NCI-H510A treated with DMSO at 0.1 percent for 48 hours (cell line): ENCODE measurements around the gene PFKP.

Experiments
- DNase-seq: peaks from one replicate; lab custom pipeline; 2025; lab: John Stamatoyannopoulos, UW

PFKP gene

DNA sequence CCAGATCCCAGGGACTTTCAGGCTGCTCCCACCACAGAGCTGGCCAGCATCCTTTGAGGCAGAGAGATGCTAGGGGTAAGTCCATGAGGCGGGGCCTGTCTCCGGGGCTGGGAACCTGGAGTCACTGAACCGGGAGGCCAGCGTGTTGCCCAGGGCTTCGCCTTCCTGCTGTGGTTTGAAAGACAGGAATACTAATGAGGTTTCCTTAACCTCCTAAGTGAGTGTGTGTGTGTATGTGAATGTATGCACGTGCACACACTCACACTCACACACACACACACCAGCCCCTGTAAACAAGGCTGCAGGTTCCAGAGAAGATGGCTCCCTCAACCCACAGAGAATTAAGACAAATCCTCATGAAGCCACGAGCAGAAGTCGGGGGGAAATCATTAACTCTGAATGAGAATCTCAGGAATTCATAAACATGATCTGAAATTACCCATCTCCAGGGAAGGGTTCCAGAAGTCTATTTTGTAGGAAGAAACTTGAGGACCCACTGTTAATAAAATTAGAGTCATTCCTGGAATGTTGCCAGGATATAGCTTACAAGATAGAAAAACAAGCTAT lies 20.3 kb upstream of the PFKP start:
- no peak for DNase-seq

DNA sequence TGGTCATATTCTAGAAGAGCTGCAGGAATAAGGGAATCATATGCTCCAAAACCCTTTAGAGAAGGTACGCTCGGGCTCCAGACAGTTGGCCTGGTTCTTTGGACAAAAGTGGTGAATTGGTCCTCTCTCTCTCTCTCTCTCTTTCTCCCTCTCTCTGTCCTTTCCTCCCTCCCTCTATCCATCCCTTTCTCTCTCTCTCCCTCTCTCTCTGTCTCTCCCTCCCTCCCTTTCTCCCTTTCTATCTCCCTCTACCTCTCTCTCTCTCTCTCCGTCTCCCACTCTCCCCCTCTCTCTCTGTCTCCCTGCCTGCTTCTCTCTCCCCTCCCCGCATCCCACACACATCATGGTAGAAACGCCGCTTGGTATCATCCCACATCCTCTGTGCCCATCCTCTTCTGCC lies 19.8 kb upstream of the PFKP start:
- no peak for DNase-seq

DNA sequence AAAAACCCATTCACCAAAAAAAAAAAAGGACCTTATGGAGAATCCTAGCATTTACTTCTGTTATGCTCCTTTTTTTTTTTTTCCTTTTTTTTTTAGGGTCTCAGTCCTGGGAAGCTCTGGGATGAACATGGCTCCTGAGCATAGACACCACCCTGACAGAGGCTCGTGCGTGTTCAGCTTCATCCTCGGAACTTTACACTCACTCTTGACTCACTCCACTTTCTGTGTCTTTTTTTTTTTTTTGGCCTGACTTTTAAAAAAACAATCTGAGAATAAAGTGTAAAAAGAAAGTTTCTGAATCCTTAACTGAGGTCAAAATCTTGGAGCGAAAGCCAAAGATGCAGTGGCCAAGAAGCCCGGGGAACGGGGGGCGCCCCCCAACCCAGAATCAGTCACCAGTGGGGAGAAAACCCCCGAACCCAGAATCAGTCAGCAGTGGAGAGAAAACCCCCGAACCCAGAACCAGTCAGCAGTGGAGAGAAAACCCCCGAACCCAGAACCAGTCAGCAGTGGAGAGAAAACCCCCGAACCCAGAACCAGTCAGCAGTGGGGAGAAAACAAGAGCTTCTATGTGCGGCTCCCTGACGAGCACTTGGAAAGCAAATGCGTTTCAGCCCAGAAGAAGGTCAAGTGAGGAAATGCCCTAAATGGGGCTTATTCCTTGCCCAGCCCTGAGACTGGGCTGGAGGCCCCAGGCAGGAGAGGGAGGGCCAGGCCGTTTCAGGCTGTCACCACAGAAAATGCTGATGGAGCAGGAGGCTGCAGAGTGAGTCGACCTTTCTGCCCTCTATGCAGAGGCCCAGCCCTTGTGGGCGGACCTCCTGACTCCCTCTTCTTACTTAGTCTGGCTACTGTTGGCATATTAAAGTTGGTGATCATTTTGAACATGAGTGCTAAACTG lies 19.0 kb upstream of the PFKP start:
- no peak for DNase-seq

DNA sequence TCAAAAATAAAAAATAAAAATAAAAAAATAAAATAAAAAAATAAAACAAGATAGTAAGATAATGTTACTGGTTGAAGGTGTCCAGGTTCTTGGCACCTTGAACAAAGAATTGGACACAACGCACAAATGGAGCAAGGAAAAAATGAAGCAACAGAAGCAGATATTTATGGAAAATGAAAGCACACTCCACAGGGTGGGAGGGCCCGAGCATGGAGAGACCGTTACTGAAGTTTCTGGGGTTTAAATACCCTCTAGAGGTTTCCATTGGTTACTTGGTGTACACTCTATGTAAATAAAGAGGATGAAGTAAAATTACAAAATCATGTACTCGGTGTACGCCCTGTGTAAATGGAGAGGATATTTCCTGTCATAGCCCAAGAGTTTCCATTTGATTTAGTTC lies 15.7 kb upstream of the PFKP start:
- DNase-seq, result no peak

DNA sequence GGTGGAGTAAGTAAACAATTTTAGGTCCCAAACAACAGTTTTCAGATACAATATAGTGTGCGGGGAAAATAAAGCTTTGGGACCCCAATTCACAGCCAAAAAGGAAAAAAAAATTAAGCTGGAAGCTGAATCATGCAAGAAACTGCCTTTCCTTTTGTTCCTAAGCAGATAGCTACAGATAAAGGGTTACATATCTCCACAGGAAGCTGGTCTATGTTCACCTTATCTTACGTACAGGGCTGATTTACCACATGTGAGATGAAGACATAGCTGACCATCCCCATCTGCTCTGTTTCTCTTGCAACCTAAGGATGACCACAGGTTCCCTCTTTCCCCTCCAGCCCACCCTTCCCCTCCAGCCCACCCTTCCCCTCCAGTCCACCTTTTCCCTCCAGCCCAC lies 14.2 kb upstream of the PFKP start:
- no peak for DNase-seq

DNA sequence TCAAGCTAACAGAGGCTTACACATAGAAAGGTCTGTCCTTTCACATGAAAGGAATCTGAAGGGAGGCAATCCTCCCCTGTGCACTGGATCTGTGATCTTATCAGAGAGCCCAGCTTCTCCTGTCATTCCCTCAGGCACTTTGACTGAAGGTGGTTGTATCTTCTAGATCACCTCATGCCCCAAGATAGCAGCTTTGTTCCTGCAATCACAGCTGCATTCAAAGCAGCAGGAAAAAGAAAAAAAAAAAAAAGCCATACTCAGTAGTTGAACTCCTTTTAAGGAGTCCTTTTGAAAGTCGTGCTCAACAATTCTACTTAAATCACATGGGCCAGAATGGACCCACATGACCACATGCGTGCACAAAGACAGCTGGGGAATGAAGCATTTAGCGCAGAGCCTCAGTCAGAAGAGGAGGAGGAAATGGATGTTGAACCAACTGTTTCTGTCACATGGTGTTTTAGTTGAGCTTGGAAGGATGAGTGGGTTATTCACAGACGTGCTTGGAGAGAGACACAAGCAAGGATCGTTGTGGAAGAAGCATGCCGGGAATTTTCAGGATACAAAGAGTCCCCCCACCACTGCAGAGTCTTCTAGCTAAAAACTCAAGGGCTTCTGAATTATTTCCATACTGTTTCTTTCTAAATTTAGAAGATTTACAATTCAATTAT lies 13.0 kb upstream of the PFKP start:
- DNase-seq, result no peak

DNA sequence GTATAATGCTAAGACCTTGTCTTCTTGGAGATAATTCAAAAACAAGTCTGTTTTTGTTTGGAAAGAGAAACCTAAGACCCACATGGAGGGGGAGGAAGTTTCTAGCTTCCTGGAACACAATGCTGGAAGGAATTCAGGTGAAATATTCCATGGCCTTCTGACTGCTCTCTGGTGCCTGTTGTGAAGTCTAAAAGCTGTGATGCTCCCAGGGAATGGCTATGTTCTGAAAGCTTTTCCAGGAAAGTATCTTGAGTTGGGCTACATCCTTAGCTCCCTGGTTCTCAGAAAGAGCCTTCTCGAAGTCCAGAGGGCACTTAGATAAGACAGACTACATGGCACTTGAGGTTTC lies 12.5 kb upstream of the PFKP start:
- DNase-seq, result no peak

DNA sequence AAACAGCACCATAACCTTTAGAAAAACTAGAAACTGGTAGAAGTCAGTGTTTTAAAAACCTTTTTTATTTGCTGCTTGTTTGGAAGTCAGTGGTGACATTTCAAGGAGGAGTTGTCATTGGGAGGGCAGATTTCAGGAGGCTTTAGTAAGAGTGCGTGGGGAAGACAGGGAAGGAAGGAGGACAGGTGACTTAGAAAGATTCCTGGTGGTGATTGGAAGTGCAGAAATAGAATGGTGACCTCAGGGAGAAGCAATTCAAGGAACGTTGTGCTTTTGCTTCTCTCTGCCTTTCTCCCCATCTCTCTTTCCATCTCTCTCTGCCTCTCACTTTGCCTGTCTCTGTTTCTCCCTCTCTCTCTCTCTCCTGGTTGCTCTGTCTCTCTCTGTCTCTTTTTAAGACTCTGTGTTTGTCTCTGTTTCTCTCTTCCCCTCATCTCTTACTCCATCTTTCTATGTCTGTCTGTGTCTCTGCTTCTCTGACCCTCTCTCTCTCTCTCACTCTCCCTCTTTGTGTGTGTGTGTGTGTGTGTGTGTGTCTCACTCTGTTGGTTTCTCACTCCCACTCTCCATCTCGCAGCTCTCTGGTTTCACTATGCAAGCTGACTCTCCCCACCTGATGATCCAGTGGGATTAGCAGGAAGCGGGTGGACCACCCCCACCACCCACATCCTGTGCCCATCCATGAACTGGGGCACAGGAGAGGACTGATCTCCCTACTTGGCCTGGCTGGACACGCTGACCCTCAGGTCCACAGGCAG lies 10.9 kb upstream of the PFKP start:
- DNase-seq, result no peak

DNA sequence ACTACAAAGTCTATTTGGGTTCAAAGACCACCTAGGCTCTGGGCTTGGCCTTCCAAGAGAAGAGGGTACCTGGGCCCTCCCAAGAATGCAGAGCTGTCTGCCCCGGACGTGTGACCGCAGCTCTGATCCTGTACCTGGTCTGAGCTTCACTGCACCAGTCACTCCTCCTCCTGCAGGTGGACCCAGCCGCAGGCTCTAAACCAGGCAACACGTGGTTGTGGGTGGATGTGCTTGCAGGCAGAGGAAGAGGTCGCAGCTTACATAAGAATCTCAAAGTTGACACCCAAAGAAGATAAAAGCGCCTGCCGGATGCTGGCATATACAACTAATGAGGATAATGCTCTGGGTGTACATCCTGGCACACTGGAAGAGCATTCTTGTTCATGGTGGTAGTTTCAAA lies 9.4 kb upstream of the PFKP start:
- no peak for DNase-seq

DNA sequence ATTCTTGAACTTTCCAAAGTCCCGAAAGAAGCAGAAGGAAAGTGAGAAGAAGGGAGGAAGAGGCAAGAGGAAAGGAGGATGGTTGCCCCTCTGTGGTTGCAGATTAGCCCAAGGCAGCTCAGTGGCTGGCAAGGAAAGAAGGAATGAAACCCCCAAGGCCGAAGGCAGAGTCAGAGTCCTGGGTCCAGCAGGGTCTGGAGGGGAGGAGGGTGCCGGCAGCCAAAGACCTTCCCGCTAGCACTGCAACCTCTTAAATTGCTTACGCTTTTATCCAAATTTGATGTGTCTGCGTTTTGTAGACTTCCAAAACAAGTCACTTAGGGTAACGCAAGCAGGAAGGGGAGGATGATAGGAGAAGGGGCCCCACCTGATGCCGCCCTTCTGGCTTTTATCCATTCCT lies 7.4 kb upstream of the PFKP start:
- no peak for DNase-seq

DNA sequence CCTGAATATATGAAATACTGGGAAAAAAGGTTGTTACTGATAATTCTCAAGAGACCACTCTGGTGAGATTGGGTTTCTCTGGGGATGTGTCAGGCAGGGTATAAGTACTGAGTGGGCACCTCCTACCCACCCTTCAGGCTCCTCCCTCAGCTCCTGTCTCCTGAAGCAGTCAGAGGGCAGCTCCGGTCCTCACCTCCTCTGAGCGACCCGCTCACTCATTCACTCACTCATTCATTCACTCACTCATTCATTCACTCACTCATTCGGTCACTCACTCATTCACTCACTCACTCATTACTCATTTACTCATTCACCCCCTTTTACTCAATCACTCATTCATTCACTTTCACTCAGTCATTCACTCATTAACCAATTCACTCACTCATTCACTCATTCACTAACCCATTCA lies 6.9 kb upstream of the PFKP start:
- no peak for DNase-seq

DNA sequence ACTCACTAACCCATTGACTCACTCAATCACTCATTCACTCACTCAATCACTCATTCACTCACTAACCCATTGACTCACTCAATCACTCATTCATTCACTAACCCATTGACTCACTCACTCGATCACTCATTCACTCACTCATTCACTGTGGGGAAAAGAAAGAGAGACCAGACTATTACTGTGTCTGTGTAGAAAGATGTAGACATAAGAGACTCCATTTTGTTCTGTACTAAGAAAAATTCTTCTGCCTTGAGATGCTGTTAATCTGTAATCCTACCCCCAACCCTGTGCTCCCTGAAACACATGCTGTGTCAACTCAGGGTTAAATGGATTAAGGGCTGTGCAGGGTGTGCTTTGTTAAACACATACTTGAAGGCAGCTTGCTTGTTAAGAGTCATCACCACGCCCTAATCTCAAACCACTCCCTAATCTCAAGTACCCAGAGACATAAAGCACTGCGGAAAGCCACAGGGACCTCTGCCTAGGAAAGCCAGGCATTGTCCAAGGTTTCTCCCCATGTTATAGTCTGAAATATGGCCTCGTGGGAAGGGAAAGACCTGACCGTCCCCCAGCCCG lies 5.9 kb upstream of the PFKP start:
- DNase-seq, result peak; percentile 35

DNA sequence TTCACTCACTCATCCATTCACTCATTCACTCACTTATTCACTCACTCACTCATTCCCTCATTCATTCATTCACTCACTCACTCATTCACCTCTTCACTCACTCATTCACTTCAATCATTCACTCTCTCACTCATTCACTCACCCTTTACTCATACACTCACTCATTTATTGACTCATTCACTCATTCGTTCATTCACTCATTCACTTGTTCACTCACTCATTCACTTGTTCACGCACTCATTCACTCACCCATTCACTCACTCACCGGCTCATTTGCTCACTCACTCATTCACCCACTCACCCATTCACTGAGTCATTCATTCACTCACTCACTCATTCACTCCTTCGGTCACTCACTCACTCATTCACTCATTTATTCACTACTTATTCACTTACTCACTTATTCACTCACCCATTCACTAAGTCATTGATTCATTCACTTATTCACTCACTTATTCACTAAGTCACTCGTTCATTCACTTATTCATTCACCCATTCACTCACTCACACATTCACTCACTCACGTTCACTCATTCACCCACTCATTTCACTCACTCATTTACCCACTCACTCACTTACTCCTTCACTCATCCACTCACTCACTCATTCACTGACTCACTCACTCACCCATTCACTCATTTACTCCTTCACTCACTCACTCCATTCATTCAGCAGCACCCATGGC lies 4.7 kb upstream of the PFKP start:
- DNase-seq, result no peak

DNA sequence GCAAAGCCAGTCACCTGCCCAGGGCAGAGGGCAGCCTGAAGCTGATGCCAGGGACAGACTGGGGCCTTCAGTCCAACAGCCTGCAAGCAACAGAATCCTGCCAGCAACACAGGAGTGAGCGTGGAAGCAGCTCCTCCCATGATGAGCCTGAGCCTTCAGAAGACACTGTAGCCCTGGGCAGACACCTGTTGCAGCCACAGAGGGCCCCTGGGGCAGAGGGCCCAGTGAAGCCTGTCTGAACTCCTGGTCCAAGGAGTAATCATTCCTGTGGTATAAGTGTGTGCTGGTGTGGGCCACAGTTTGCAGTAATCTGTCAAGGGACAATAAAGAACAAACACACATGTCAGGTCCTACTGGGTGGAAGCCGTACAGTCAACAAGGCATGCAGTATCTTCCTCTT lies 2.9 kb upstream of the PFKP start:
- no peak for DNase-seq

DNA sequence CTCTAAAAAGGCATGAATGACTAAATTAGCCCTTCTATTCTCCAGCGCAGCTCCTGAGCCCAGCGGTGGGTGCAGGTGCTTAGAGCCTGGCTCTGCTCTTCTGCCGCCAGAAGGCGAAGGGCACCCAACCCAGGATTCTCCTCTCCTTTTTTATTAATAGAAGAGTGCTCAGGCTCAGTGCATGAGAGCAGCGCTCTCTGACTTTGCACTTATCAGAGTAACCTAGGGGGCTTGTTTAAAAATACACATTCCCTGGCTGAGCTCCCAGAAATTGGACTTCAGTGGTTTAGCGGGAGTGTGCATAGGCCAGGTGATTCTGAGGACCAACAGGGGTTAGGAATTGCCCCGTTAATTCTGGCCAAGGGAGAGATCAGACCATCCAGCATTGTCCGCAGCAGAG lies 1.7 kb upstream of the PFKP start:
- no peak for DNase-seq

DNA sequence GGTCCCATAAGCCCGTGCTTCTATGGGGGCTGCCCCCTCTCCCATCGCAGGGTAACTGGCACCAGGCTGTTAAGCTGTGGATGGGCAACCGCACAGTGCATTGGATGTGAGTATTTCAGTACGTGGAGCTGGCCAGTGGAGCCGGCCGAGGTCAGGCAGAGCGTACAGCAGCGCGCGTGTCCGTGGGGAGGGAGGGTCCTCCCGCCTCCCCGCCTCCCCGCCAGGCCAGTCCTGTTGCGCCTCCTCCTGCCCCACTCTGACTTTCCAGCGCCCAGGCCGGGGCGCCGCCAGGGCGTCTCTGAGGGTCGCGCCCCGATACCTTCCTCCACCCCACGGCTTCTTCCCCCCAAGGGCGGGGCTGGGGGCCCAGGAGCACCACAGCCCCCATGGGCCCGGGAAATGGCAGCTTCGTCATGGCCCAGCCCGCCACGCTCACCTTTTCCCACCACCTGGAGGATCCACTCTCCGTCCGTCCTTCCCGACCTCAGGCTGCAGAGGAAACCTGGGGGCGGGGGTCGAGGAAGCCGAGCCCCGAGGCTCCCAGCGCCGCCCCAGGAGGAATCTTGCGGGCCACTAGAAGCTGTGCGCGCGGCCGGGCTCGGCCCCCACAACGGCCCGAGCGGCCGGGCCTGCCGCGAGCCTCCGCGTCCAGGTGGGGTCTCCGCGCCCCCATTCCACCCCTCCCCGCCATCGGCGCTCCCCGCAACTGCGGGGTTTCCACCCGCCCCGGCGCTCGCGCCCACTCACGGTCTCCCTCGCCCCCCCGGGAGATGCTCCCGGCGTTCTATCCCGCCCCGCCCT lies 831 bp upstream of the PFKP start:
- no peak for DNase-seq

DNA sequence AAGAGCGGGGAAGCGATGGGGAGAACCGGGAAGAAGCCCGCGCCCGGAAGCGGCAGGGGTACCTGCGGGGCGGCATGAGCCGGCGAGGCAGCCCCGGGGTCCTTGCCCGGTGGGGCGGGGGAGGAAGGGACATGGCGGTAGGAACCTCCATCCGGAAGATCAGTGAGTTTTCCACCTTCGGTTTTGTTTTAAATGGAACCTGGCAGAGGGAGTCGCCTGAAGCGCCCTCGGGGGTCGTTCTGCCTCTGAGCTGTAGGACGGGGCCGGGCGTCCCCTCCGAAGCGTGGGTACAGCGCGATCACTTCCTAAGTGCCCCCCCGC lies 471 bp downstream of the PFKP start:
- no peak for DNase-seq

DNA sequence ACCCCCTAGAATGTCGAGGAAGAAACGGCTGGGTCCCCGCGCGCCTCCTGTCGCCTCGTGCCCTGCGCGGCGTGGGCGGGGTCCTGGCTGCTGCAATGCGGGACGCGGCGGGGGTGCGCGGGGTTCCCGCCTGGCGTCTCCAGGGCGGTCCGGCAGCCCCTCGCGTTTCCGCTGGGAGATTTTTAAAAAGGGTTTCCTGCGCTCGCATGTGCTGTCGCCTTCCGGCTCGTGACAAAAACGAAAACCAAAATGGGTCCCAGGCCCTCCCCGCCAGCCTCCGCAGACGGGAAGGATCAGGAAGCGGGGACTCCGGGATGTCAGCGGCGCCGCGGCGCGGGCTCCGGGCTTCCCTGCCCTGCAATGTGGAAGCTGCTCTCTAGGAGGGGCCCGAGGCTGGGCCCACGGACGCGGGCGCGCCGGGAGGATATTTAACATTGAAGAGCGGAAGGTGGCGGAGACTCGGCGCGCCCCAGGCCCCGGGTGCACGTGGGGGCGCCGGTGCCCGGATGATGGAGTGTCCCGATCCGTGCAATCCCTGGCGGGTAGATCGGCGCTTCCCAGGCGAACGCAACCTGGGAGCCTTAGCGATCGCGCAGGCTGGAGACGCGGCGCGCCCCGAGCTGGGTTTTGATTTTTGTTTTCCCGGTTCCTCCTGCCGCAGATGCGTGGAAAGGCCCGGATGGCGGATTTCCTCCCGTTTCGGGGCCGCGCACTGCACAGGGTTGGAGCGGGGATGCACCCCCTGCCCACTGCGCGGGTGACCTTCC lies 1.0 kb downstream of the PFKP start:
- DNase-seq, result no peak

DNA sequence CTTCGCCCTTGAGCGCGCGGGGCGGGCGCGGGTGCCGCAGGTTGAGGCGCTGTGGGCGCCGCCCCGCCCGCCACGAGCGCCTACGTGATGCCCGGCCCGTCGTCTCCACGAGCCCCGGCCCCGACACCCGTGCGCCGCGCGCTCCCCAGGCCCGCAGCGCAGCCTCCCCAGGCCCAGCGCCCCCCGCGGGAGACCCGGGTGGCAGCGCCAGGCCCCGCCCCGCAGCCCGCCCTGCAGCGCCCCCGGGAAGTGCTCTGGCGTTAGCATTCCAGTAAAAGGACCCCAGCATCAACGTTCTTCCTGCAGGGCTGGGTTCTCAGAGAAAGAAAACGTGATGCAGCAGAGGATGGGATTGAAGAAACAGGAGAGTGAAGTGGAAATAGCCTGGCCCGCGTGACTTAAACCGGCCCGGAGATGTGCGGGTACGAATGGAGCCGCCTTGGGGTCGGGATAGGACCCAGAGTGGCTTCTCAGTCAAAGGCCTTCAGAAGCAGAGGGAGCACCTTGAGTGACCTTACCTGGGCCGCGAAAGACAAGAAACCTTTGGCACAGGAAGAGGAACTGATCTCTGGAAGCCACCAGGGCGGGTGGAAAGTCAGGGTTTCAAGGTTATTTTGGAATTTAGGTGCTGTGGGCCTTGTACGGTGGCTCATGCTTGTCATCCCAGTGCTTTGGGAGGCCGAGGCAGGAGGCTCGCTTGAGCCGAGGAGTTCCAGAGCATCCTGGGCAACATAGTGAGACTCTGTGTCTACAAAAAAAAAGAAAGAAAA lies 1.8 kb downstream of the PFKP start:
- DNase-seq, result no peak

DNA sequence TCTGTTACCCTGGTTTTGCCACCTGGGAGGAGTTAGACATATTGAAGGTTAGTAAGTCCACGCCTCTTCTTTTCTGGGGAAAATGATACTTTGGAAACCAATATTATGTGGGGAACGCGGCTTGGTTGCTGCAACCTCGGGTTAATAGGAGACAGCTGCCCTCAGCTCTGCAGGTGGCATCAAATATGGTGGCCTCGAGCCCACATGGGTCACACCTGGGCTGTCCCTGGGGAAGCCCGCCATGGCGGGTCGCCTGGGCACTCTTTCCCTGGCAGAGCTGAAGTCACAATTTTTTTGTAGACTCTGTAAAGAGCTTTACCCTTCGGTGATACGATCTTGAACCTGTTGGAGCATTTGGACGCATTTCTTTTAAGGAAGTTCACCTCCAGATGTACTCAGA lies 2.5 kb downstream of the PFKP start:
- no peak for DNase-seq
